Kidney glomerular epithelial cell (primary cell): Measurements from ENCODE around the gene NBAS.

Experiments
- DNase-seq: peaks from one replicate; lab custom pipeline; 2025; lab: John Stamatoyannopoulos, UW

NBAS gene

DNA sequence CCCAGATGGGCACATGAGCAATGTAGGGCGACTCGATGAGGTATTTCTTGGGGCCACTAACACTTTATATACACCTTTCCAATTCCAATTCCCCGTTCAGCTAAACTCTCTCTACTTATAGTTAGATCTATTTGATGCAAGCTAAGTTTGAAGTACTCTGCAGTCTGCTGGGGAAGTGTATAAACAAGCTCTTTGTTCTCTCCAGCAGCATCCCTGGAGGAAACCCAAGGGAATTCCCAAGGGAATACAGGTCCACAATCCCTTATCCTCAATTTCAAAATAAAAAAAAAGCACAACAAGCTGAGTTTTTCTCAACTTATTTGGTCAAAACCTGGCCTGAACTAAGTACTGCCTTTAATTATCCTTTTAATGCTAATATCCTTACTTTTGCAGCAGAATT lies 433.3 kb downstream of the NBAS start:
- DNase-seq = no peak

DNA sequence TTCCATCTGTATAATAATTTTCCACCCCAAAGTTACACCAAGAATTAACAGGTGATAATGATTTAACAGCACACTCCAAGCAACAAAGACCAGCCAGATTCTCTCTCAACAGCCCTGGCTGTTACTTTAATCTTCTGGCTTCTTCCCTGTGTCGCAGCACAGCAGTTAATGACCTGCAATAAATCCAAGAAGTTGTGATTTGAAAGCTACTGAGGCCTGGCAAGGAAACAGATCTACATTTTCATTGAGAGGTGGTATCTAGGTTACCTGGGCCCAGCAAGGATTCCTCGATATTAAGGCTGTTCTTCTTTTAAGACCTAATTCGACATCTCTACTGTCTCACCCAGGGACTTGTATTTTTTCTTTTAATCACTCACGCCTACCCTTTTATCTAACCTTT lies 433.8 kb downstream of the NBAS start:
- no peak for DNase-seq

DNA sequence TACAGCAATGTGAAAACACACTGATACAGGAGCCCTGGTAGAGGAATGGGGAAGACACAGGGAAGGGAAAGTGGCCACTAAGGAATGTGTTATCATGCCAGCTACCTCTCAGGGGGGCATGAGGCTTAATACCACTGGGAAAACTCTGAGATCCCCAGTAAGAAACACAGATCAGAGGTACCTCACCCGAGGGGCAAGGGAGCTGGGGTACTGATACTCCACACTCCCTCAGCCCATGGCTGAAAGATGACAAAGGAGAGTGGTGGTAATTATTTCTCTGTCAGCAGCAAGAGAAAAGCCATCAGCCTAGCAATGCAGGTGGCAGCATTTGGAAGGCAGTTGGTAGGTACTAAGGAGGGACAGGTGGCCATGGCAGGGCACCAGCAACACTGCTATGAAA lies 434.8 kb downstream of the NBAS start:
- no peak for DNase-seq

DNA sequence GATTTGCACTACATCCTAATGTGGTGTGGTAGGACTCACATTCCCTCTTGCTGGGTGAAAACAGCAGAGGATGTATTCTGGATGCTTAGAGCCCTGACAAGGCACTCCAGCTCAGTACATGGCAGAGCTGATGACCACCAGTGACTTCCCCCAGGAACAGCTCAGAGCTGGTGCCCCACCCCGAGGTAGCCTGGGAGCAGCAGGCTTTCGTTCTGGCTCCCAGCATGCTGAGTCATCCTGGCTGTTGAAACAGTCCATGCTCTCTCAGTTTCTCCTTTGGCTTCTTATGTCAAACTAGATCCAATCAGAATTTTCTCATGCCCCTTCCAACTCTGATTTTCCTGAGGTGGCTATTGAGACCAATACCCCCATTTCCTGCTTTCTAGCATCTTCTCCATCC lies 438.2 kb downstream of the NBAS start:
- DNase-seq = no peak

- DNase-seq = no peak
These were observed 440.5 kb downstream of the NBAS start for GRCh38 chr2:15120631-15121030.

- DNase-seq = no peak
These were observed 441.4 kb downstream of the NBAS start for GRCh38 chr2:15119722-15120175.

DNA sequence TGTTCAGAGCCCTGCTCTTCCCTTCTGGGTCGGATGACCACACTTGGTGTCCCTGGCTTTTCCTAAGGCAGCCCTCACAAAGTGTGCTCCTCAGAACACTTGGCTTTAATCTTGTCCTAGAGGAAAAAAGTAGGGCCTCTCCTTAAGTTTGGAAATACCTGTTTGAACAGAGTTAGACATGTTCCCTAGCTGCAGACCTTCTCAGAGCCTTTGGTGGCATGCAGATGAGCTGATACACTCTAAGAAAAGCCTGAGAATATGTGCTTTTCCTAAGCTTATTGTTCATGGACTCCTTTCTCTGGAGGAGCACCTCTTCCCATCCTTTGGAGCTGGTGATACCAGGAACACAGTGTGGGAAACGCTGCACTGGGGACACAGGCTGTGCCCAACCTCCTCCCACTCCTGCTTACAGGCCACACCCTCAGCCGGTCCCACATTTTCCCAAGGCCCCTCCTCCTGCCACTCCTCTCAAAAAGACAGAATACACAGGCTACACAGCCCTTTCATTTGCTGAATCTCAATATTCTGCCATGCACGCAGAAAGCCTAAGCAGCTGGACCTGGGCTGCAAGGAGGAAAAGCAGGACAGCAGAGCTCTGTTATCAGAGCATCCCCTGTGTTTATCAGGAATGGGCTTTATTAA lies 443.6 kb downstream of the NBAS start:
- no peak for DNase-seq
